Raji (cell line): ENCODE data around the gene TRABD.
A peak's percentile ranks its signal among the peaks of the same experiment; 100 is the strongest.

Experiments used
- POLR2A ChIP-seq: IDR thresholded peaks from 2 replicates; pipeline ENCODE4 v1.6.1; 2011; ENCODE audit warnings: low read depth, low read length, control low read depth; ENCODE audit not compliant: insufficient read depth

TRABD gene

DNA sequence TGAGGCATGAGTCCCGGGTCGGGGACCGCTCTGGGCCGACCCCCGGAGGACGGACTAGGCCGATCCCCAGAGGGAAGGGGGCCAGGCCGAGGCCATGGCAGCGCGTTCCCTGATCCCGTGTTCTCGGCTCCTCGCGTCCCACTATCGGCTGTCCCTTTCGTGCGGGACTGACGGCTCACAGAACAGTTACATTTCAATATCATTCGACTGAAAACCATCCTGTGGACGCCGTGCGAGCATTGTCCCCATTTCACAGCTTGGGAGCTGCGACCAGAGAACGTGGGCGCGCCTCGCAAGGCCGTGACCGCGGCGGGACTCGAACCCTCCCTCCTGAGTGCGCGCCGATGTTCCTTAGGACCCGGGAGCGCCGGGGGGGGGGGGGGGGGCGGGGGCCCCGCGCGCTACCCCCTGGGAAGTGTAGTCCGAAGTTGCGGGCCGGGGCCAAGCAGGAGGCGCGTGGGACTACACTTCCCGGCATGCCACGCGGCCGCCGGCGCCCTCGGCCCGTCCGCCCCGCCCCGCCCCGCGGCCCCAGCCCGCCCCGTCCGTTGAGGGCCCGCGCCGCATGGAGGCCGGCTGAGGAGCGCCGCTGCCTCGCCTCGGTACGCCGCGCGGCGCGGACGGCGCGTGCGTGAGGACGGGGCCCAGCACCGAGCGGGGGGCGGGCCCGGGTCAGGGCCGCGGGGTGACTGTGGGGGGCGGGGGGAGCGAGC lies at the start of gene TRABD:
Gene TRABD (plus strand): TSS at position 539 of the 713 bp plus-strand sequence. CDS start 7,148 bp downstream, outside the sequence.
- peak; percentile 54 for TF ChIP-seq POLR2A

GRCh38 chr22:50136581-50137015 lies 49.1 kb upstream of the TRABD start:
- no peak for TF ChIP-seq POLR2A

DNA sequence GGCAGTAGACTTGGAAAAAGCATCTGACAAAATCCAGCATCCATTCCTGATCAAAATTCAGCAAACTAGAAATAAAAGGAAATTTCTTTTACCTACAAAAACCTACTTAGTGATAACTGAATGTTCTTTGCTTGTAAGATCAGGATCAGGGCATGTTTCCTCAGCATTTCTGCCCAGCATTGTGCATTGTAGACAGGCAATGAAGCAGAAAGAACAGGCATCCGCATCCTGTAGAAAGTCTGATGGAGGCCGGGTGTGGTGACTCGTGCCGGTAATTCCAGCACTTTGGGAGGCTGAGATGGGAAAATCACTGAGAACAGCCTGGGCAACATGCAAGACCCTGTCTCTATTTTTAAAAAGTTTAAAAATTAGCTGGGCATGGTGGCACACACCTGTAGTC lies 47.7 kb upstream of the TRABD start:
- TF ChIP-seq POLR2A: no peak

DNA sequence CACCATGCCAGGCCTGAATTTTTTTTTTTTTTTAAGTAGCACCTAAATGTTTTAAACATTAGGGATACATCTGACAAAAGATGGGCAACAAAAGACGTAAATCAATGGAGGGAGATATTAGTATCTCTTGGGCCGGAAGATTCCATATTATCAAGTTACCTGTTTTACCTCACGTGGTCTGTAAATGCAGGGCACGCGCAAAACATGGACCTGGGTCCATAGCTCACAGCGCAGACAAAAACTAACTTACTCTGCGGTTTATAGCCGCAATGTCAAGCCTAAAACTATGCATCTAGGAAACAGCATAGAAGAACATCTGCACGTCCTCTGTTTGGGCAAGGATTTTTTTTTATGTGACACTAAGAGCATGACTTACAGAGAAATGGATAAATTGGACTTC lies 46.7 kb upstream of the TRABD start:
- TF ChIP-seq POLR2A: no peak

GRCh38 chr22:50139843-50140415 lies 45.8 kb upstream of the TRABD start:
- TF ChIP-seq POLR2A: no peak

- no peak for TF ChIP-seq POLR2A
Observed at GRCh38 chr22:50140615-50141014, 45.1 kb upstream of the TRABD start.

DNA sequence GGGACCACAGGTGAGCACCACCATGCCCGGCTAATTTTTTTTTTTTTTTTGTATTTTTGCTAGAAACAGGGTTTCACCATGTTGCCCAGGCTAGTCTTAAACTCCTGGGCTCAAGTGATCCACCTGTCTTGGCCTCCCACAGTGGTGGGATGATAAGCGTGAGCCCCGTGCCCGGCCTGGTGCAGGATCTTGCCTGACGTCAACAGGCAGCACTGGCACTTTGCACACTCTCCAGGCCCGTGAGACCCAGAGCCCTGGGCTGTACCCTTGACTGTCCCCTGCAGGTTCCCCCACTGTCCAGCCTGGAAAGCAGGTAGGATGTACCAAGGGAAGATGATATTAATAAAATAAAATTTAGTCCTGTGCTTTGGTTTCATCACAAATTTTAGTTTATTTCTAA lies 44.3 kb upstream of the TRABD start:
- no peak for TF ChIP-seq POLR2A

GRCh38 chr22:50141891-50142363 lies 43.8 kb upstream of the TRABD start:
- no peak for TF ChIP-seq POLR2A

DNA sequence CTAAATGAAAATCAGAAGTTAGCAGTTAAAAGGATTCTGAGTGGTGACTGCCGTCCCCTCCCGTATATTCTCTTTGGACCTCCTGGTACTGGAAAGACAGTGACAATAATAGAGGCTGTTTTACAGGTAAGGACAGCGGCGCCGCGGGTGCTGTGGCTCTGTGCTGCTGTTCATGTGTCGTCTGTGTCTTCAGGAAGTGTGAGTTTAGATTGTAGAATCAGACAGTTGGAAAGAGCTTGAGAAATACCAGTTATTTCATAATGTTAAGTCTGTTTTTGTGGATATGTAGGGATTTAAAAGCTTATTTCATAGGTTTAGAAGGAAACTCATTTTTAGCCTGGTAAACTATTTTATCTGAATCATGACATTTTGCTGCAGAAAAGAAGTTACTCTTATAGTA lies 42.6 kb upstream of the TRABD start:
- no peak for TF ChIP-seq POLR2A

- no peak for TF ChIP-seq POLR2A
Observed at GRCh38 chr22:50144005-50144614, 41.6 kb upstream of the TRABD start.

DNA sequence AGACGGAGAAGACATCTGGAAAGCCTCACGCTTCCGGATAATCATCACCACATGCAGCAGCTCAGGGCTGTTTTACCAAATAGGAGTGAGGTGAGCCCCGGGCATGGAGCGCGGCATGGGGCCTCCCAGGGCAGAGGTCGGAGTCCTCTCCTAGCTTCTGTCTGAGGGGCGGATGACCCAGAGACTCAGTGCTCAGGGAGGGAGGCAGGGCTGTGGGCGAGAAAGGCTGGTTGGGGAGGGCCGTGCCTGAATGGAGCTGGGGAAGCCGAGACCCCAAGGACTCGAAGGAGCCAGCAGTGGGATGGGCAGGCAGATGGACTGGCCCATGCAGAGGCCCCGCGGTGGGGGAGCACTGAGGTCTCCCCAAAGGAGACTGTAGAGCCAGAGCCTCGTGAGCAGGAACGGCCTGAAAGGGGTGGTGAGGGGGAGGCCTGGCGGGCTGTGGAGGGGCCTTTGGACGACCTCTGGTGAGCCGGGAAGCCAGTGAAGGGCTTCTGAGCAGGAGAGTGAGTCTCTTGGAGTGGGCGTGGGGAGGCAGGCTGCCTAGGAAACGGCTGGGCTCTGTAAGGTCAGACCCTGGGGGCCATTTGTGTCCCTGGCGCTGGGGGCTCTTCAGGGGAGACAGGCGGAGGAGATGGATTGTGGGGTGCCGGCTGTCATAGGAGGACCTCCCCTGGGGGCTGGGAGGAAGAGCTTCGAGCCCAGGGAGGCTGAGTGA lies 39.8 kb upstream of the TRABD start:
- no peak for TF ChIP-seq POLR2A

DNA sequence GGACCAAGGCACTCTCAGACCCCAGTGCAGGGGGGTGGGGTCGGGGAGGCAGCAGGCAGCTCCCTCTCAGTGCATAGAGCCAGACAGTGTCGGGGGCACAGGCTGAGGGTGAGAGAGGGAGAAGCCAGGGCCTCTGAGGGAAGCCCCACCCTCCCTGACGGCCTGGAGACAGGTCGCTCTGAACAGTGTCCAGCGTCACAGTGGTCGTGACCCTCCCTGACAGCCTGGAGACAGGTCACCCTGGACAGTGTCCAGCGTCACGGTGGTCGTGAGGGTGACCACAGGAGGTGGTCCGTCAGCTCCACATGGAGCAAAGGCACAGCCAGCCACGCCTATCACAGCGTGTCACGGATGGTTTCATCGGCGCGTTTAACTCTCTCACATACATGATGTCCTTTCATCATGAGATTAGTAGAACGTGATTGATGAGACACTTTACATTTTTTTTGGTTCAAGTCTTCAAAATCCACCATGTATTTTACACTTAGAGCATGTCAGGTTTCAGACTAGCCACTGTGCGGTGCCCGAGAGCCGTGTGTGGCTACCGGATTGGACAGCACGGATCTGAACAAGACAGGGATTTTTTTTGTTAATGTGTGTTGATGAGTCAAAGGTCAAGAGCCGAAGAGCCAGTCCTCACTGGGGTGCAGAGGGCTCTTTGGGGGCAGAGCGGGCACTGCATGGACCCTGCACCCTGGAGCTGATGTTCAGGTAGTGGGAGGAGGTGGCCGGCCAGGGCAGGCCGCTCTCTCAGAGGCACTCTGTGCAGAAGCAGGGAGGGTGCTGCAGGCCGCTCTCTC lies 39.1 kb upstream of the TRABD start:
- no peak for TF ChIP-seq POLR2A

- TF ChIP-seq POLR2A: no peak
Observed at GRCh38 chr22:50148166-50148500, 37.6 kb upstream of the TRABD start.

- no peak for TF ChIP-seq POLR2A
Observed at GRCh38 chr22:50148991-50149721, 36.6 kb upstream of the TRABD start.
